Epithelial cell of prostate (primary cell): Measurements from ENCODE around the gene ELFN2.

Source experiments
- DNase-seq: peaks from one replicate; pipeline ENCODE4 v3.0.0-alpha.2; 2011; ENCODE audit warnings: low read depth, low spot score
- H3K27ac ChIP-seq: fragments of 450-650 bp; 2 replicates; pipeline ENCODE4 v1.5.1; 2017; ENCODE audit warnings: mild to moderate bottlenecking

The ELFN2 gene

DNA sequence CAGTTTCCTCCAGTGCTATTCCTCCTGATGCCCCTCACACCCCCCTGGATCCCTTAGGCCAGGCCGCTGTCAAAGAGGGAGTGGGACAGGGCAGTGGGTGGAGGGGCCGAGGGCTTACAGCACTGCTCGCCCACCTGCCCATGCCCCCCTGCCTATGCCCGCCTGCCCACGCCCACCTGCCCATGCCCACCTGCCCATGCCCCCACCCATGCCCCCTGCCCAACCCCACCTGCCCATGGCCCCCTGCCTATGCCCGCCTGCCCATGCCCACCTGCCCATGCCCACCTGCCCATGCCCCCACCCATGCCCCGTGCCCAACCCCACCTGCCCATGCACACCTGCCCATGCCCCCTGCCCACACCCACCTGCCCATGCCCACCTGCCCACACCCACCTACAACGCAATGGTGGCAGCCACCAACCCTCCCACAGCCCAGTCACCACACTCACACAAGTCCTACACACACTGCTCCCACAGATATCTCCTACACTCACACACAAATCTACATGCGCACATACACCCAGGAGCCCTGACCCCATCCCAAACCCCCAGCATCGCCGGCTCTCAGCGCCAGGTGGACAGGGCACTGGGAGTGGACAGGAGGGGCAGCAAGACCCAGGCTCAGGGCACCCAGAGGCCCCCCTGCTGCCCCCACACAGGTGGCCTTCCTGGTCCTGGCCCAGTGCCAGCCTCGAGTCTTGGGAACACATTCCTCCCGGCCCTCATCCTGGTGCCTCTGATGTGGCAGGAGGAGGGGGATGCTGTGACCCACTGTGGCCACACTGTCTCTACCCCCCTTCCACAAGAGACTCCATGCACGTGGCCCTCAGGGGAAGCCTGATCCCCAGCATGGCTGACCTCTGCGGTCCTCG, 83.2 kb downstream of the ELFN2 start:
- DNase-seq: no peak
- H3K27ac ChIP-seq: no peak overlapping the region

GRCh38 chr22:37343348-37343747, 83.9 kb downstream of the ELFN2 start:
- no peak overlapping the region for H3K27ac ChIP-seq
- DNase-seq: no peak

- H3K27ac ChIP-seq: no peak overlapping the region
- no peak for DNase-seq
Observed at GRCh38 chr22:37342065-37342464, 85.2 kb downstream of the ELFN2 start.

DNA sequence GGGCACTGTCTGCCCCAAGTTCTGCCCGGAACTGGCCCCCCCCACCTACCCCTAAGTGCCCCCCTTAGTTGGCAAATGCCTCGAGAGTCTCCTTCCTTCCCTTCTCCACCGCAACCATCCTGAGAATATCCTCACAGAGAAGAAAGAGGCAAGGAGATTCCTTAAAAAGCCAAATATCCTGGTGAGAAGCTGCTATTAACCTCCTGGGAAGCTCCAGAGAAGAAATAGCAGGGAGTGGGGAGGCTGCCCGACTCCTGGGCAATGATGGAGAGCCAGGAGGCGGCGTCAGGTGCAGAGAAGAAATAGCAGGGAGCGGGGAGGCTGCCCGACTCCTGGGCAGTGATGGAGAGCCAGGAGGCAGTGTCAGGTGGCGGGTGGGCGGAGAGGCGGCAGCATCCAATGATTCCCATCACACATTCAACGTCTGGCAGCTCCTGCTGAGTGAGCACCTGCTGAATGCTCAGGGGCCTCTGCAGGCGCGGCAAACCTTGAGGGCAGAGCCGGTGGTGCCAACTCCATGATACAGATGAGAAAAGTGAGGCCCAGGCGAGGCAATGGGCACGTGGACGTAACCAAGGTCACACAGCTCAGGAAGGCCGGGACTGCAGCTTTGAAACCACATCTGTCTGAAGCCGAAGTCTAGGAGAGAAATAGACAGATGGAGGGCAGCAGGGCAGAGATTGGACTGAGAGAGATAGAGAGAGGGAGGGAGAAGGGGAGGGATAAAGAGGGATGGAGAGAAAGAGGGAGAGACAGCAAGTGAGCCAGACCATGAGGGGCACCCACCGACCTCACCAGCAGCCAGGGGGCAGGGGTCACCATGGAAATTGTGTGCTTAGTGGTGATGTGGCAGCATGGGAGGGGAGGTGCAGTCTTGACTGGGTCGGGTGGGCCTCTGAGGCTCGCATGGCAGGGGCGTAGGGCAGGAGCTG, 86.7 kb downstream of the ELFN2 start:
- H3K27ac ChIP-seq: no peak overlapping the region
- no peak for DNase-seq

DNA sequence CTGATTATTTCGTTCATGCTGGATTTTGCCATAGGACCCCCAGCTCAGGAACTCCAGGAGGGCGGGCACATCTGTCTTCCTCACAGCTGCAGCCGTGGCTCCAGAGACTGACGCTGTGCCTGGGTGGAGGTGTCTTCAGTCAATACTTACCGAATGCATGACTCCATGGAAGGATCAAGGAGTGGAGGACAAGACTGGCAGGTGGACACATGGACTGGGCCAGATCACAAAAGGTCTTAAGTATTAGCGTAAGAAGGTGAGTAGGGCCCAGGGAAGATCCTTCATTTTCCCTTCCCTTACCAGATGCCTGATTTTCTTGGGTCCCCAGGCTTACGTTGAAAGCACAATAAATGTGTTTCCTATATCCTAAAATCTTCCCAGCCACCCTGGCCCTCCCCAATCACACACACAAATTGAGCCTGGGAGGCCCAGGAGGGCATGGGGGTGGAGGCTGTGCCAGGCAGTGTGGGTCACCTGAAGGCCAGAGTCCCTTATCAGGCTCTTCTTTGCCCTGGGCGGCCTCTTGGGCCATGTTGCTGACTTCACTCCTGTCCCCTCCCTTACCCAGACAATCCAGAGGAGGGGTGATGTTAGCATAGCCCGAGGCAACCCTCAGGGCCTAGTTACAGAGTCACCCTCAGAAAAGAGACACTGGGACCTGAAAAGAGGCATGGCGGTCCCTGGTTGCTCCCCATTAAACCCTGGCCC, 88.6 kb downstream of the ELFN2 start:
- H3K27ac ChIP-seq: no peak overlapping the region
- no peak for DNase-seq

GRCh38 chr22:37337204-37337943, 89.9 kb downstream of the ELFN2 start:
- DNase-seq: no peak
- H3K27ac ChIP-seq: no peak overlapping the region

GRCh38 chr22:37336579-37336978, 90.7 kb downstream of the ELFN2 start:
- DNase-seq: no peak
- no peak overlapping the region for H3K27ac ChIP-seq

DNA sequence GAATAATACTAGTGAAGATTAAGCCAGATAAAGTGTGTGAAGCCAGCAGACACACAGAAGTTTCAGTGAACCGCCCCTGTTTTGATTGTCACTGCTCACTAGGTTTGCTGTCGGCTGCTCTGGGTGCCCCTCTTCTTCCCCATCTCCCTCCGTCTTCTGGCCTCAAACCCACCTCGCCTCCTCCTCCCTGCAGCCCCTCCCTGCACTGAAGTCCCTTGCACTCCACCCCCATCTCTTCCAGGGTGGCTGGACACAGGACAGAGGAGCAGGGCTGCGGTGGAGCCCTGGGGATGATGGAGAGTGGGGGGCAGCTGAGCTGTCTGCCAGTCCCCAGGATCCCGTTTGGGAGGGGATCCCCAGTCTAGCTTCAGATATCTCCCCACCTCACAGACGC, 91.5 kb downstream of the ELFN2 start:
- no peak overlapping the region for H3K27ac ChIP-seq
- no peak for DNase-seq

GRCh38 chr22:37334859-37335805, 92.1 kb downstream of the ELFN2 start:
- DNase-seq: no peak
- no peak overlapping the region for H3K27ac ChIP-seq

DNA sequence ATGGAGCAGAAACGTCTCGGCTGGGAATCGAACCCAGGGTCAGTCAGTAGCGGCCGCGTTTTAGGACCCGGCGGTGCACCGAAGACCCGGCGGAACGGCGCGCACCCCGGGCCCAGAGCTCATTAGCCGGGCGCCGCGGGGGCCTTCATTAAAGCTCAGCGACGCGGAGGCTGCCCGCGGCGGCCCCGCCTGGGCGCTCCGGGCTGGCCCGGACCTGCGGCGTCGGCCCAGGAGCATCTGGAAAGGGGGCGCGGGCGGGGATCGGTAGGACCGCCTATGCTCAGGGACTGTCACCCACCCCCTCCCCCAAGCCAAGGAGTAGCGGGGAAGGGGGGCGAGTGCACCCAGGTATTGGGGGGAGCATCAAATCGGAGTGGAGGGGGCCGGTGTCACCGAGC, 92.8 kb downstream of the ELFN2 start:
- no peak for DNase-seq
- no peak overlapping the region for H3K27ac ChIP-seq

DNA sequence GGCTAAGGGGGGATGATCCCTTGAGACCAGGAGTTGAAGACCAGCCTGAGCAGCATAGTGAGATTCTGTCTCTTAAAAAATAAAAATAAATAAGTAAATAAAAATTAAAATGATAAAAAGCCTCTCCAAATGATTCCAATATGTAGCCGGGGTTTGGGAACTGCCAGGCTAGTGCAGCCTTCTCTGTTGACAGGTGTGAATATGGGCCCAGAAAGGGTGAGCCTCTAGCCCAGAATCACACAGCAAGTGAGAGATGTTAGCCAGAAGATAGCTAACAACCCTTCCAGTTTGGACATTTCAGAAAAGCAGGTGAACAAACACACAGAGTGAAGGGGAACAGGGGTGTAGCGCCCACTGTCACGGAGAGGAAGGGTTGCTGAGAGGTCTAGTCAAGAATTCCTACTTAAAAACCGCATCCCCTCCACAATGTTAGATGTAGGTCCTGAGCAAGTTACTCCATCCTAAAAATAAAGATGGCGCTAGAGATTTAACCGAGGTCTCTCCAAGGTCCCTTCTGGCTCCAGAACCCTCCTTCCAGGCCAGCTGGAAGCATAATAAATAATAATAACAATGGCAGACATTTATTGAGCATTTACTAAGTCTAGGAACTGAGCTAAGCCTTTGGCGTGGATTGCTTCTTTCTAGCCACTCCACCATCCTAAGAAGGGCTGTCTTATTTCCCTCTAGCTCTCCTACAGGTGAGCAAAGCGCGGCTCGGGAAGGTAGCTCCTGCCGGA, 93.4 kb downstream of the ELFN2 start:
- DNase-seq: no peak
- no peak overlapping the region for H3K27ac ChIP-seq

GRCh38 chr22:37331856-37332536, 95.3 kb downstream of the ELFN2 start:
- H3K27ac ChIP-seq: no peak overlapping the region
- DNase-seq: no peak

DNA sequence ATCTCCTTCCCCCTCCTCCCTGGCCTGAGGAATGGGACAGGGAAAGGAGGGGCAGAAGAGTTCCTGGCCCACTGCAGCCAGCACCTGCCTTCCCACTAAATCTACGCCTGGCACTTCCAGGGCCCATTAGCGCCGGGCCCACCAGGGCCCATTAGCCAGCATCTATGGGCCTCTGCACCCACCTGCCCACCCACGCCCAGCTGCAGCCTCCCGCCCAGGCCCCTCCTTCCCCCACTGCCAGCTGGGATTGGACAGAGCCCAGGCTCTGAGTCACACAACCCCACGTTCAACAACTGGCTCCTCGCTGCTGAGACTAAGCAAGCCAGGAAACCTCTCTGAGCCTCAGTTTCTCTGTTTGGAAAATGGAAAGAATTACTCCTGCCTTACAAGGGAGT, 96.2 kb downstream of the ELFN2 start:
- H3K27ac ChIP-seq: no peak overlapping the region
- no peak for DNase-seq

DNA sequence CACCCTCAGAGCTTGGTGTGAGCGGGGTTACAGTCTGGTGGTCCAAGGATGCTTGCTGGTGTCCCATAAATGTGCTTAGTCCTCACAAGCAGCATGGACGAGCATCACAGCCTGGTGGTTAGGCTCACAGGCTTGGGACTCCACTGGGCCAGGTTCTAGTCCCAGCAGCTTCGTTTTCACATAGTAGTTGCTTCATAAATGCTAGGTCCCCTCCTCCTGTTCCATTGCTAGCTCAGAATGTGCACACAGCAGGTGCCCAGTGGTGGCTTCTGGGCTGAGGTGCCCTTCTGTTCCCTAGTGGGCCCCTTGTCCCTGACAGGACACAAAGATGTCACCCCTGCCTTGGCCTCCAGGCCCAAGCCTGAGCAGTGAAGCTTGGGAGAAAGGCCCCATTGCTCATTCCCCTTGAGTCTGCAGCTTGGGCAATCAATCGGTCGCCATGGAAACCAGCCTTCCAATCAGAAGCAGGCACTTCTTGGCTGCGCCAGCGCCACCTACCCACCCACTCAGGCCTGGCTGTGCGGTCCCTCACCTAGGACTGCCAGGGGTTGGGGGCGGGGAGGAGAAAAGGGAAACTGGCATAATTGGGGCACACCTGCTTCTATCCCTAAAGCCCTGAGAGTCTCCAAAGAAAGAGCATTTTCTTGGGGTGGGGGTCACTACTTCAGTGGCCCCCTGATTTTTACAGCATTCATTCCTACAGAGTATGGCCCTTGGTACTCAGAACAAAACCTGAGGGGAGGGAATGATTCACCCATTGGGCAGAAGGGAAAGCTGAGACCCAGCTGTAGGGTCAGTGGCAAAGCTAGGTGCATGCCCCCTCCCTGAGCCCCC, 96.9 kb downstream of the ELFN2 start:
- peak; percentile 73 for DNase-seq
- H3K27ac ChIP-seq: peak overlapping the region; percentile 98

DNA sequence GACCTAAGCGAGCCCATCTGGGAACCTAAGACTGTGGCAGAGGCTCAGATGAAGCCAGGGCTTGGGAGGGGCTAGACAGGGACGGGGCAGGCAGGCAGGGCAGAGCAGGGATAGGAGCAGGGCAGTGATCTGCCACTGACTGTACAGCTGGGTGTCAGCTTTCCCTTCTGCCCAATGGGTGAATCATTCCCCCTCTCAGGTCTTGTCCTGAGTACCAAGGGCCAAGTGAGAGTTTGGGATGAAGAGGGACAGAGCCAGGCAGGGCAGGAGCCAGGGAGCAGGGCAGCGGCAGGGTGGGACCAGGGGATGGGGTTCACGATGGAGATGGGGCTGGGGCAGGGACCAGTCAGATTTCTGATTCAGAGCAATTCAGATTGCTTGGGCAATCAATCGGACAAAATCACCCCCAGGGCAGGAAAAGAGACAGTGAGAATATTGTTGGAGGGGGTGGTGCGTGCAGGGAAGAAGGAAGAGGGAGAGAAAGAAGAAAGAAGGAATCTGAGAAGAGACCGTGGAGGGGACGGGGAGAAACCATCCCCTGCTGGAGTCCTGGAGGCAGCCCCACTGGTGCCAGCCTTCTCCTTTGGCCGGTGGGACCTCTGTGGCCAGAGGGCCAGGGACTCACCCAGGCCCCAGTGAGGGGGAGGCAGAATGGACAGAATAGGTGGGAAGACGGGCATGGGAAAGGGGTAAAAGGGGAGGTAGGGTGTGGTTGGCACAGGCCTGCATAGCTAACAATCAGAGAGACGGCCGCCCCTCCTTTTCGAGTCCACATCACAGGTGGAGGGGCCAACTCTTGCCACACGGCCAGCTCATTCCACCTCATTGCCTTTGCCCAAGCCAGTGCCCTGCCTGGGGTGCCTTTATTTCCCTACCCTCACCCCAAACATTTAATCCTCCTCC, 97.8 kb downstream of the ELFN2 start:
- peak; percentile 79 for DNase-seq
- peak overlapping the region; percentile 98 for H3K27ac ChIP-seq
